HCT116 (cell line): Measurements from ENCODE around the gene PHACTR1. TPM values are rescaled to one million over a fixed set of nuclear protein-coding genes. Genes with fewer than 3 reads are reported as not detected.

Source experiments
- ATAC-seq: fragments of 200-7000 bp; cut with Tn5 transposase; 2 replicates; pipeline ENCODE4 v1.9.1; 2020; ENCODE audit warnings: mild to moderate bottlenecking, moderate library complexity
- BruUV-seq: library from RNA; stranded (reverse); fragments of 400-500 nt; replicated peaks from 2 replicates; lab custom pipeline; 2021; lab: Mats Ljungman, UMichigan
- CTCF ChIA-PET: fragments of 300-600 bp; sonication (Branson Sonifier 250); formaldehyde crosslinking; loops from one replicate; lab custom pipeline; 2021; ENCODE audit warnings: antibody characterized with exemption; lab: Charles Lee
- POLR2A ChIA-PET: fragments of 300-600, 350-600 bp; sonication (Branson Sonifier 250); formaldehyde crosslinking; loops from one replicate; lab custom pipeline; 2021; ENCODE audit warnings: antibody characterized with exemption; lab: Charles Lee
- RAD21 ChIA-PET, 2 experiments: fragments of 300-600 bp; sonication (Branson Sonifier 250); formaldehyde crosslinking; loops; one replicate each; lab custom pipeline; 2023; ENCODE audit warnings: low total read pairs in 2 of 2; ENCODE audit not compliant: uncharacterized antibody in 2 of 2, unreplicated experiment in 2 of 2, low non-redundant PET in 1 of 2; lab: Charles Lee
- DNase-seq: peaks from one replicate; pipeline ENCODE4 v3.0.0-alpha.2; 2010; ENCODE audit warnings: low read depth, low spot score
- H2AFZ ChIP-seq: fragments of 200-600 bp; shearing (Covaris generic), sonication (generic); 2 replicates; pipeline ENCODE4 v1.6.1; 2017; ENCODE audit warnings: low read depth, mixed run types, mixed read lengths, antibody characterized with exemption, low read length; ENCODE audit not compliant: poor library complexity, severe bottlenecking
- H3K27ac ChIP-seq: 2 replicates; pipeline ENCODE4 v1.5.1; 2012; ENCODE audit warnings: low read depth, low read length
- H3K27me3 ChIP-seq: fragments of 200-600 bp; sonication (generic); 2 replicates; pipeline ENCODE4 v1.6.1; 2016; ENCODE audit warnings: mixed run types, low read length, mixed read lengths; ENCODE audit not compliant: insufficient read depth
- H3K36me3 ChIP-seq, 2 experiments: fragments of 200-500 bp in 1 of 2; fragments of 200-600 bp in 1 of 2; sonication (Bioruptor generic) in 1 of 2; sonication (generic) in 1 of 2; 2 replicates each; pipeline versions ENCODE4 v1.5.1 to v1.6.1; 2014 to 2016; ENCODE audit warnings: low read length in 2 of 2, inconsistent platforms in 1 of 2, mixed read lengths in 1 of 2, mixed run types in 1 of 2; ENCODE audit not compliant: insufficient read depth in 2 of 2, control insufficient read depth in 1 of 2
- H3K4me1 ChIP-seq, 2 experiments: fragments of 200-600 bp in 1 of 2; sonication (generic) in 1 of 2; 2 replicates each; pipeline versions ENCODE4 v1.5.1 to v1.6.1; 2012 to 2017; ENCODE audit warnings: low read length in 2 of 2, inconsistent platforms in 1 of 2, mild to moderate bottlenecking in 1 of 2, mixed read lengths in 1 of 2, mixed run types in 1 of 2, moderate library complexity in 1 of 2; ENCODE audit not compliant: insufficient read depth in 2 of 2, control insufficient read depth in 1 of 2
- H3K4me2 ChIP-seq: fragments of 200-600 bp; sonication (generic); 2 replicates; pipeline ENCODE4 v1.6.1; 2017; ENCODE audit warnings: mixed run types, low read length, mixed read lengths
- H3K4me3 ChIP-seq, 2 experiments: fragments of 200-600 bp in 1 of 2; sonication (generic) in 1 of 2; replicated peaks in 1 of 2; 2 replicates each; pipeline ENCODE4 v1.5.1; 2011 to 2016; ENCODE audit warnings: low read length in 2 of 2, control low read depth in 1 of 2, low read depth in 1 of 2, mild to moderate bottlenecking in 1 of 2, mixed read lengths in 1 of 2, mixed run types in 1 of 2
- H3K79me2 ChIP-seq: fragments of 200-600 bp; sonication (generic); 2 replicates; pipeline ENCODE4 v1.6.1; 2017; ENCODE audit warnings: mild to moderate bottlenecking, mixed run types, low read length, moderate library complexity, mixed read lengths; ENCODE audit not compliant: insufficient read depth
- H3K9ac ChIP-seq: fragments of 200-600 bp; sonication (generic); 2 replicates; pipeline ENCODE4 v1.6.1; 2016; ENCODE audit warnings: low read length, mixed read lengths
- H3K9me2 ChIP-seq: fragments of 200-600 bp; sonication (generic), shearing (Covaris generic); 2 replicates; pipeline ENCODE4 v1.6.1; 2017; ENCODE audit warnings: mixed run types, mild to moderate bottlenecking, moderate library complexity; ENCODE audit not compliant: insufficient read depth
- H3K9me3 ChIP-seq, 2 experiments: fragments of 200-500 bp in 1 of 2; fragments of 200-600 bp in 1 of 2; sonication (Bioruptor generic) in 1 of 2; sonication (generic) in 1 of 2; 2 replicates each; pipeline ENCODE4 v1.6.1; 2014 to 2017; ENCODE audit warnings: low read length in 2 of 2, mixed read lengths in 2 of 2, inconsistent platforms in 1 of 2, low read depth in 1 of 2, mild to moderate bottlenecking in 1 of 2, mixed run types in 1 of 2, moderate library complexity in 1 of 2; ENCODE audit not compliant: control insufficient read depth in 1 of 2, insufficient read depth in 1 of 2
- H4K20me1 ChIP-seq: fragments of 200-600 bp; sonication (generic), shearing (Covaris generic); 2 replicates; pipeline ENCODE4 v1.6.1; 2017; ENCODE audit warnings: mixed run types, mild to moderate bottlenecking, moderate library complexity; ENCODE audit not compliant: insufficient read depth
- CEBPB ChIP-seq: IDR thresholded peaks from 2 replicates; pipeline ENCODE4 v1.6.1; 2012; ENCODE audit warnings: low read depth
- EGR1 ChIP-seq: IDR thresholded peaks from 2 replicates; pipeline ENCODE4 v1.6.1; 2012; ENCODE audit warnings: low read depth
- POLR2AphosphoS5 ChIP-seq: IDR thresholded peaks from 2 replicates; pipeline ENCODE4 v1.6.1; 2011; ENCODE audit warnings: mild to moderate bottlenecking, low read depth, low read length, moderate library complexity
- SIN3A ChIP-seq: IDR thresholded peaks from 2 replicates; pipeline ENCODE4 v1.6.1; 2012; ENCODE audit warnings: low read depth
- SRF ChIP-seq: IDR thresholded peaks from 2 replicates; pipeline ENCODE4 v1.6.1; 2012; ENCODE audit warnings: low read depth
- ZNF274 ChIP-seq: fragments of 200-500 bp; sonication (Bioruptor generic); IDR thresholded peaks from 2 replicates; pipeline ENCODE4 v1.6.1; 2014; ENCODE audit warnings: mild to moderate bottlenecking, low read depth, low read length, inconsistent platforms
- intact Hi-C: fragments of 100-400 bp; cut with micrococcal nuclease; formaldehyde crosslinking; loops from 2 replicates; pipeline ENCODE4 v1.10.0; 2022
- total RNA-seq: library from RNA; stranded (reverse); gene quantifications from one replicate; pipeline ENCODE4 v1.2.1, GENCODE V29; 2021; ENCODE audit not compliant: unreplicated experiment
- TF ChIP-seq, protein P1 (sequence below), 3 experiments: fragments of 200-600 bp in 1 of 3; sonication (generic) in 1 of 3; IDR thresholded peaks in 2 of 3; conservative IDR thresholded peaks in 1 of 3; 2 replicates each; pipeline ENCODE4 v1.5.1; 2012 to 2017; ENCODE audit warnings: low read depth in 2 of 3, low read length in 2 of 3, antibody characterized with exemption in 1 of 3, borderline replicate concordance in 1 of 3, control low read depth in 1 of 3, mild to moderate bottlenecking in 1 of 3, mixed read lengths in 1 of 3, mixed run types in 1 of 3, moderate library complexity in 1 of 3; ENCODE audit not compliant: insufficient read depth in 1 of 3
- TF ChIP-seq, protein P2 (sequence below): IDR thresholded peaks from 2 replicates; pipeline ENCODE4 v1.6.1; 2011; ENCODE audit warnings: mild to moderate bottlenecking, low read length, moderate library complexity; ENCODE audit not compliant: insufficient replicate concordance; ENCODE audit errors: extremely low read depth
- TF ChIP-seq, protein P3 (sequence below): IDR thresholded peaks from 2 replicates; pipeline ENCODE4 v1.6.1; 2012

Gene PHACTR1
- total RNA-seq, 1 experiment from 2014 or later: 0.17 TPM

DNA sequence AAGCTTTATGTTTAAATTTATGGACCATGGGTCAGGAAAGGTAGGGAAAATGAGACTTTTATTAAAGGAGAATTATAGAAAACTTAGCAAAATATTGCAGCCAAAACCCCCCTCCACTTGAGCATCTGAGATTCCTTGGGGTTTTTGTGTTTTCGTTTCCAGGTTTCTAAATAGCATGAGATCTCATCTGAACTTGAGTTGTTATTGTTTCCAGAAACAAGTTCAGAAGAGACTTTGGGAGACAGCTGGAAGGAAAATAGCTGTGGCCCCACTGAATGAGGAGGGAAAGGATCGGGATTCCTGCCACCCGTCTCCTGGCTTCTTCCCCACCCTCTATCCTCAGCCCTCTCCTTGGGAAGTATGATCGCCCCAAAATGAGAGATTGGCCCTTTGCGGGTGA is 536.2 kb downstream of the PHACTR1 start:
- Histone ChIP-seq H3K9ac (no peak overlapping the region), H3K36me3 (no peaks in the 10 kb centered on the region), H3K4me1 (peaks cover 0 to 3% of the 10 kb centered on the region in 2 experiments; a peak in 1 of 4 replicates), H4K20me1 (no peaks in the 10 kb centered on the region), H3K79me2 (no peaks in the 10 kb centered on the region), H3K9me3 (no peaks in the 10 kb centered on the region), H3K27ac (no peak overlapping the region), H2AFZ (no peak overlapping the region), H3K4me3 (no peak overlapping the region), H3K27me3 (no peaks in the 10 kb centered on the region), H3K4me2 (no peak overlapping the region), H3K9me2 (no peaks in the 10 kb centered on the region)
- intact Hi-C loops: no loop called here
- no peak for DNase-seq
- no peak for ATAC-seq
- no TSS peak for BruUV-seq
- POLR2A ChIA-PET: no interaction called here
- CTCF ChIA-PET: no interaction called here
- RAD21 ChIA-PET: no interaction called here
- TF ChIP-seq POLR2AphosphoS5 (no peak), ZNF274 (no peak), CEBPB (no peak), SRF (no peak), SIN3A (no peak), EGR1 (no peak)
- TF ChIP-seq, protein P1, sequence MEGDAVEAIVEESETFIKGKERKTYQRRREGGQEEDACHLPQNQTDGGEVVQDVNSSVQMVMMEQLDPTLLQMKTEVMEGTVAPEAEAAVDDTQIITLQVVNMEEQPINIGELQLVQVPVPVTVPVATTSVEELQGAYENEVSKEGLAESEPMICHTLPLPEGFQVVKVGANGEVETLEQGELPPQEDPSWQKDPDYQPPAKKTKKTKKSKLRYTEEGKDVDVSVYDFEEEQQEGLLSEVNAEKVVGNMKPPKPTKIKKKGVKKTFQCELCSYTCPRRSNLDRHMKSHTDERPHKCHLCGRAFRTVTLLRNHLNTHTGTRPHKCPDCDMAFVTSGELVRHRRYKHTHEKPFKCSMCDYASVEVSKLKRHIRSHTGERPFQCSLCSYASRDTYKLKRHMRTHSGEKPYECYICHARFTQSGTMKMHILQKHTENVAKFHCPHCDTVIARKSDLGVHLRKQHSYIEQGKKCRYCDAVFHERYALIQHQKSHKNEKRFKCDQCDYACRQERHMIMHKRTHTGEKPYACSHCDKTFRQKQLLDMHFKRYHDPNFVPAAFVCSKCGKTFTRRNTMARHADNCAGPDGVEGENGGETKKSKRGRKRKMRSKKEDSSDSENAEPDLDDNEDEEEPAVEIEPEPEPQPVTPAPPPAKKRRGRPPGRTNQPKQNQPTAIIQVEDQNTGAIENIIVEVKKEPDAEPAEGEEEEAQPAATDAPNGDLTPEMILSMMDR (IDR thresholded peaks at IDR 0.05 in 2 of 3, conservative IDR thresholded peaks at IDR 0.05 in 1 of 3; ENCODE audit: borderline replicate concordance in 1 of 3, insufficient read depth in 1 of 3, low read depth in 2 of 3, low read length in 2 of 3): no peak
- TF ChIP-seq, protein P2, sequence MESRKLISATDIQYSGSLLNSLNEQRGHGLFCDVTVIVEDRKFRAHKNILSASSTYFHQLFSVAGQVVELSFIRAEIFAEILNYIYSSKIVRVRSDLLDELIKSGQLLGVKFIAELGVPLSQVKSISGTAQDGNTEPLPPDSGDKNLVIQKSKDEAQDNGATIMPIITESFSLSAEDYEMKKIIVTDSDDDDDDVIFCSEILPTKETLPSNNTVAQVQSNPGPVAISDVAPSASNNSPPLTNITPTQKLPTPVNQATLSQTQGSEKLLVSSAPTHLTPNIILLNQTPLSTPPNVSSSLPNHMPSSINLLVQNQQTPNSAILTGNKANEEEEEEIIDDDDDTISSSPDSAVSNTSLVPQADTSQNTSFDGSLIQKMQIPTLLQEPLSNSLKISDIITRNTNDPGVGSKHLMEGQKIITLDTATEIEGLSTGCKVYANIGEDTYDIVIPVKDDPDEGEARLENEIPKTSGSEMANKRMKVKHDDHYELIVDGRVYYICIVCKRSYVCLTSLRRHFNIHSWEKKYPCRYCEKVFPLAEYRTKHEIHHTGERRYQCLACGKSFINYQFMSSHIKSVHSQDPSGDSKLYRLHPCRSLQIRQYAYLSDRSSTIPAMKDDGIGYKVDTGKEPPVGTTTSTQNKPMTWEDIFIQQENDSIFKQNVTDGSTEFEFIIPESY: no peak
- TF ChIP-seq, protein P3, sequence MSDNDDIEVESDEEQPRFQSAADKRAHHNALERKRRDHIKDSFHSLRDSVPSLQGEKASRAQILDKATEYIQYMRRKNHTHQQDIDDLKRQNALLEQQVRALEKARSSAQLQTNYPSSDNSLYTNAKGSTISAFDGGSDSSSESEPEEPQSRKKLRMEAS: no peak
